Measurements from ENCODE around the gene TCF7. TPM values are rescaled to one million over a fixed set of nuclear protein-coding genes. Genes with fewer than 3 reads are reported as not detected.
A peak's percentile ranks its signal among the peaks of the same experiment; 100 is the strongest.

The TCF7 gene
- total and polyA plus RNA-seq, 2 of the 13 experiments (the other 11 are each of a cell fraction or from before 2014, with no cell fraction given) = 6.3 to 6.8 TPM

DNA sequence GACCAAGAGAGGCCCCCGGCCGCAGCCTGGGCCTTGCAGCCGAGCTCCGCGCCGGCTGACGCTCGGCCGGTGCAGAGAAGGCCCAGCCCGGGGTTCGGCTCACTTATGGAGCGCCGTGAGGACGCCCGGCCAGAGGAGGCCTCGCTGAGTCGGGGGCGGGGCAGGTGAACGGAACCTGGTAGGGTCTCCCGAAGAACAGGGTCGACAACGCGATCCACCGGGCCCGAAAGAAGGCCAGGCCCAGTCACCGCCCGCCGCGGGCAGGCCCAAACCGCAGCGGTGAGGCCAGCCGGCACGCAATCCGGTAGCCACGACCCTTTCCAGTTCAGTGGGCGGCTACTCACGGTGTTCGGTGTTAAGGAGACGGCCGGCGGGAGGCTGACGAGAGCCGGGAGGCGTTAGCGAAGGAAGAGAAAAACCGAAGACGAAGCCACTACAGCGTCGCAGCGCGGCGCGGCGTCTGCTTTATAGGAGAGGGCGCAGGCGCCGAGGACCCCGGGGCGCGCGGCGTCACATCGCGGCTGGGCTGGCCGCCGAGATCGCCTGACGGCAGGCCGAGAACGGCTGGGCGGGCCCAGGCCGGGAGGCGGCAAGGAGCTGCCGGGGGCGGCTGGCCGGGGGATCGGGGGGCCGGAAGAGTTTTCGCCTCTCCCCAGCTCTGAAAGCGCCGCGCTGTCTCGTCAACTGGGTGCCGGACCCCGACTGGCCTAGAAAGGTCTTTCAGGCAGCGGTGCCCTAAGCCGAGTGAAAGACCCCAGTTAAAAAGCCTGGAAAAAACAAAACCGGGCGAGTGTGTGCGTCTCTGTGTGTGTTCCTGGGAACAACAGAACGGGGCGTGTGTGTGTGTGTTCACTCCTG lies 62.3 kb downstream of the TCF7 start, which contains the start of gene SKP1 (continued):
- TF ChIP-seq ZBTB46 (CRISPR knock-in tag; IDR thresholded peaks at IDR 0.05; ENCODE audit: borderline replicate concordance) (no peak), REPIN1 (CRISPR knock-in tag; IDR thresholded peaks at IDR 0.05; ENCODE audit: borderline replicate concordance, low read depth) (peak; percentile 89), HMGXB4 (CRISPR knock-in tag; IDR thresholded peaks at IDR 0.05; ENCODE audit: borderline replicate concordance in 1 of 2, low read depth in 1 of 2) (peak; percentile 85 to 86; a peak in 3 of 4 replicates), LBX2 (CRISPR knock-in tag; IDR thresholded peaks at IDR 0.05; ENCODE audit: borderline replicate concordance) (peak; percentile 88; the same call in 1 of the 2 replicates), RFX5 (IDR thresholded peaks at IDR 0.05; ENCODE audit: low read depth, low read length) (0 out of 2 replicates have a peak, but pooled peaks have one; percentile 22), NAIF1 (CRISPR knock-in tag; IDR thresholded peaks at IDR 0.05; ENCODE audit: borderline replicate concordance) (no peak), MEIS2 (CRISPR knock-in tag; IDR thresholded peaks at IDR 0.05) (peak; percentile 85), RARA (CRISPR knock-in tag; IDR thresholded peaks at IDR 0.05) (no peak), GRHL1 (CRISPR knock-in tag; conservative IDR thresholded peaks at IDR 0.05) (no peak), ZNF24 (IDR thresholded peaks at IDR 0.05) (no peak), MAFF (IDR thresholded peaks at IDR 0.05; ENCODE audit: low read depth, low read length) (no peak), MTERF4 (CRISPR knock-in tag; IDR thresholded peaks at IDR 0.05) (no peak; the same call in 1 of the 2 replicates), ATRX (CRISPR knock-in tag; IDR thresholded peaks at IDR 0.05; ENCODE audit: borderline replicate concordance) (no peak)
- TF ChIP-seq, protein P1, sequence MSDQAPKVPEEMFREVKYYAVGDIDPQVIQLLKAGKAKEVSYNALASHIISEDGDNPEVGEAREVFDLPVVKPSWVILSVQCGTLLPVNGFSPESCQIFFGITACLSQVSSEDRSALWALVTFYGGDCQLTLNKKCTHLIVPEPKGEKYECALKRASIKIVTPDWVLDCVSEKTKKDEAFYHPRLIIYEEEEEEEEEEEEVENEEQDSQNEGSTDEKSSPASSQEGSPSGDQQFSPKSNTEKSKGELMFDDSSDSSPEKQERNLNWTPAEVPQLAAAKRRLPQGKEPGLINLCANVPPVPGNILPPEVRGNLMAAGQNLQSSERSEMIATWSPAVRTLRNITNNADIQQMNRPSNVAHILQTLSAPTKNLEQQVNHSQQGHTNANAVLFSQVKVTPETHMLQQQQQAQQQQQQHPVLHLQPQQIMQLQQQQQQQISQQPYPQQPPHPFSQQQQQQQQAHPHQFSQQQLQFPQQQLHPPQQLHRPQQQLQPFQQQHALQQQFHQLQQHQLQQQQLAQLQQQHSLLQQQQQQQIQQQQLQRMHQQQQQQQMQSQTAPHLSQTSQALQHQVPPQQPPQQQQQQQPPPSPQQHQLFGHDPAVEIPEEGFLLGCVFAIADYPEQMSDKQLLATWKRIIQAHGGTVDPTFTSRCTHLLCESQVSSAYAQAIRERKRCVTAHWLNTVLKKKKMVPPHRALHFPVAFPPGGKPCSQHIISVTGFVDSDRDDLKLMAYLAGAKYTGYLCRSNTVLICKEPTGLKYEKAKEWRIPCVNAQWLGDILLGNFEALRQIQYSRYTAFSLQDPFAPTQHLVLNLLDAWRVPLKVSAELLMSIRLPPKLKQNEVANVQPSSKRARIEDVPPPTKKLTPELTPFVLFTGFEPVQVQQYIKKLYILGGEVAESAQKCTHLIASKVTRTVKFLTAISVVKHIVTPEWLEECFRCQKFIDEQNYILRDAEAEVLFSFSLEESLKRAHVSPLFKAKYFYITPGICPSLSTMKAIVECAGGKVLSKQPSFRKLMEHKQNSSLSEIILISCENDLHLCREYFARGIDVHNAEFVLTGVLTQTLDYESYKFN (CRISPR knock-in tag; conservative IDR thresholded peaks at IDR 0.05) = 0 out of 2 replicates have a peak, but pooled peaks have one; percentile 33
- TF ChIP-seq, protein P2, sequence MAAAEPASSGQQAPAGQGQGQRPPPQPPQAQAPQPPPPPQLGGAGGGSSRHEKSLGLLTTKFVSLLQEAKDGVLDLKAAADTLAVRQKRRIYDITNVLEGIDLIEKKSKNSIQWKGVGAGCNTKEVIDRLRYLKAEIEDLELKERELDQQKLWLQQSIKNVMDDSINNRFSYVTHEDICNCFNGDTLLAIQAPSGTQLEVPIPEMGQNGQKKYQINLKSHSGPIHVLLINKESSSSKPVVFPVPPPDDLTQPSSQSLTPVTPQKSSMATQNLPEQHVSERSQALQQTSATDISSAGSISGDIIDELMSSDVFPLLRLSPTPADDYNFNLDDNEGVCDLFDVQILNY (CRISPR knock-in tag; conservative IDR thresholded peaks at IDR 0.05) = no peak; the same call in 1 of the 2 replicates

All from HepG2 (cell line).